Aorta (tissue), 5 donors: Measurements from ENCODE around the gene AGAP1. TPM values are rescaled to one million over a fixed set of nuclear protein-coding genes. Genes with fewer than 3 reads are reported as not detected.

Experiments used
- ATAC-seq: fragments of 200-7000 bp; cut with Tn5 transposase; one replicate; pipeline ENCODE4 v1.9.1; 2022; ENCODE audit warnings: moderate library complexity; ENCODE audit not compliant: low FRiP score
- DNase-seq, 2 donors: peaks; one replicate each; pipeline ENCODE4 v3.0.0-alpha.2; 2020
- H3K27ac ChIP-seq, 2 donors: one replicate each; pipeline ENCODE4 v1.5.1; 2013; ENCODE audit warnings: low read length in 2 of 2, mild to moderate bottlenecking in 2 of 2, moderate library complexity in 2 of 2, control low read depth in 1 of 2, inconsistent platforms in 1 of 2, low read depth in 1 of 2
- H3K27me3 ChIP-seq, 2 donors: one replicate each; pipeline ENCODE4 v1.6.1; 2013; ENCODE audit warnings: control low read depth in 1 of 2, low read length in 1 of 2, mild to moderate bottlenecking in 1 of 2, moderate library complexity in 1 of 2; ENCODE audit not compliant: insufficient read depth in 2 of 2, control insufficient read depth in 1 of 2
- H3K36me3 ChIP-seq, 2 donors: one replicate each; pipeline ENCODE4 v1.6.1; 2013; ENCODE audit warnings: control low read depth in 1 of 2, low read length in 1 of 2, mild to moderate bottlenecking in 1 of 2; ENCODE audit not compliant: insufficient read depth in 2 of 2, control insufficient read depth in 1 of 2
- H3K4me1 ChIP-seq, 2 donors: one replicate each; pipeline ENCODE4 v1.6.1; 2013; ENCODE audit warnings: low read length in 2 of 2, control low read depth in 1 of 2, mild to moderate bottlenecking in 1 of 2, moderate library complexity in 1 of 2; ENCODE audit not compliant: insufficient read depth in 2 of 2, control insufficient read depth in 1 of 2
- H3K4me3 ChIP-seq, 2 donors: one replicate each; pipeline ENCODE4 v1.5.1; 2013; ENCODE audit warnings: low read length in 2 of 2, control low read depth in 1 of 2, mild to moderate bottlenecking in 1 of 2
- H3K9me3 ChIP-seq: one replicate; pipeline ENCODE4 v1.6.1; 2013; ENCODE audit warnings: mild to moderate bottlenecking, low read length; ENCODE audit not compliant: control insufficient read depth
- WGBS, 2 donors: extraction: QIAGEN DNeasy Blood & Tissue Kit; methylation state at CpG; one replicate each; pipeline ENCODE4 v1.1.7; 2013; 5-methylcytosine and 5-hydroxymethylcytosine counted together
- intact Hi-C, 2 donors: fragments of 100-400 bp; cut with DNase I; formaldehyde crosslinking; loops; one replicate each; pipeline versions ENCODE4 v1.14.2 to v1.15.0; 2022
- polyA plus RNA-seq, 2 donors: library from polyadenylated mRNA; stranded (reverse); fragments of 200-250 nt; gene quantifications; one replicate each; pipeline ENCODE4 v1.2.3, GENCODE V29; 2013
- total RNA-seq, 2 donors: library from RNA; stranded (reverse); fragmentation: NEBNext Ultra II Directional; extraction: Animal tissue kit (Norgen Biotek cat#: 25700); gene quantifications; one replicate each; pipeline ENCODE4 v1.2.1, GENCODE V29; 2021
- donor health status: healthy with polysubstance abuse.
- donor health status: Bipolar disorder and iron deficiency.
- donor health status: DM: no; HTN: no; CAD: no.
- donor health status: DM: no; HTN: no; CAD: no.
- donor health status: DM: yes; HTN: yes; CAD: no.

Gene AGAP1
- total and polyA plus RNA-seq, 4 donors = 3.0 to 32.7 (median 12.7) TPM

GRCh38 chr2:236015171-236015570, 521.3 kb downstream of the AGAP1 start:
- Histone ChIP-seq H3K4me3 (no peak overlapping the region), H3K27me3 (no peaks in the 10 kb centered on the region), H3K4me1 (no peaks in the 10 kb centered on the region), H3K27ac (no peak overlapping the region), H3K36me3 (no peaks in the 10 kb centered on the region), H3K9me3 (no peaks in the 10 kb centered on the region)
- intact Hi-C loops = no loop called here
- 82 to 85% methylated on average over 6 of the region's 6 CpGs for WGBS, 2 donors
- no peak for DNase-seq
- no peak for ATAC-seq

GRCh38 chr2:236016496-236016895, 522.7 kb downstream of the AGAP1 start:
- no peak for DNase-seq
- Histone ChIP-seq H3K4me3 (no peak overlapping the region), H3K9me3 (no peaks in the 10 kb centered on the region), H3K27me3 (no peaks in the 10 kb centered on the region), H3K4me1 (no peaks in the 10 kb centered on the region), H3K36me3 (no peaks in the 10 kb centered on the region), H3K27ac (no peak overlapping the region)
- no peak for ATAC-seq
- intact Hi-C loops = no loop called here
- 96 to 98% methylated on average over 4 of the region's 4 CpGs for WGBS, 2 donors

- WGBS, 2 donors = 80 to 81% methylated on average over 3 of the region's 3 CpGs
- ATAC-seq = no peak
Measured at GRCh38 chr2:236017446-236017845, 523.6 kb downstream of the AGAP1 start.

GRCh38 chr2:236019434-236019833, 525.6 kb downstream of the AGAP1 start:
- H3K9me3 ChIP-seq = no peaks in the 10 kb centered on the region
- H3K27ac ChIP-seq = no peak overlapping the region

More at GRCh38 chr2:236017446-236017845, 523.6 kb downstream of the AGAP1 start:
- H3K27ac ChIP-seq = no peak overlapping the region
- no peak for DNase-seq
- H3K4me1 ChIP-seq = no peaks in the 10 kb centered on the region
- H3K27me3 ChIP-seq = no peaks in the 10 kb centered on the region
- intact Hi-C loops = no loop called here
- H3K9me3 ChIP-seq = no peaks in the 10 kb centered on the region
- no peak overlapping the region for H3K4me3 ChIP-seq
- H3K36me3 ChIP-seq = no peaks in the 10 kb centered on the region

GRCh38 chr2:236021499-236022057, 527.7 kb downstream of the AGAP1 start:
- WGBS, 2 donors = 96 to 97% methylated on average over 14 of the region's 14 CpGs
- Histone ChIP-seq H3K4me3 (no peak overlapping the region), H3K27ac (no peak overlapping the region), H3K4me1 (no peaks in the 10 kb centered on the region), H3K36me3 (no peaks in the 10 kb centered on the region), H3K9me3 (no peaks in the 10 kb centered on the region), H3K27me3 (no peaks in the 10 kb centered on the region)
- intact Hi-C loops = no loop called here
- no peak for ATAC-seq
- no peak for DNase-seq

More at GRCh38 chr2:236019434-236019833, 525.6 kb downstream of the AGAP1 start:
- intact Hi-C loops = no loop called here
- DNase-seq = no peak
- H3K36me3 ChIP-seq = no peaks in the 10 kb centered on the region
- WGBS, 2 donors = 96 to 97% methylated on average over 8 of the region's 8 CpGs
- no peaks in the 10 kb centered on the region for H3K27me3 ChIP-seq
- H3K4me1 ChIP-seq = no peaks in the 10 kb centered on the region
- ATAC-seq = no peak
- no peak overlapping the region for H3K4me3 ChIP-seq

- H3K4me3 ChIP-seq = no peak overlapping the region
- 37 to 48% methylated on average over 5 of the region's 5 CpGs for WGBS, 2 donors
- DNase-seq (no peak), ATAC-seq (no peak)
- intact Hi-C loops = no loop called here
- no peak overlapping the region for H3K27ac ChIP-seq
- no peaks in the 10 kb centered on the region for H3K27me3 ChIP-seq
- H3K4me1 ChIP-seq = no peaks in the 10 kb centered on the region
- H3K36me3 ChIP-seq = no peaks in the 10 kb centered on the region
- no peaks in the 10 kb centered on the region for H3K9me3 ChIP-seq
Measured at GRCh38 chr2:236022128-236022527, 528.3 kb downstream of the AGAP1 start.

GRCh38 chr2:236025892-236026291, 532.0 kb downstream of the AGAP1 start:
- no peak for ATAC-seq
- DNase-seq = no peak
- intact Hi-C loops = no loop called here
- no peaks in the 10 kb centered on the region for H3K36me3 ChIP-seq
- WGBS, 2 donors = 93 to 98% methylated on average over 3 of the region's 3 CpGs
- no peak overlapping the region for H3K27ac ChIP-seq
- no peaks in the 10 kb centered on the region for H3K27me3 ChIP-seq
- H3K4me1 ChIP-seq = no peaks in the 10 kb centered on the region
- no peak overlapping the region for H3K4me3 ChIP-seq
- no peaks in the 10 kb centered on the region for H3K9me3 ChIP-seq

GRCh38 chr2:236026841-236027240, 533.0 kb downstream of the AGAP1 start:
- DNase-seq (no peak), ATAC-seq (no peak)
- H3K4me3 ChIP-seq = no peak overlapping the region
- no peaks in the 10 kb centered on the region for H3K4me1 ChIP-seq
- H3K9me3 ChIP-seq = no peaks in the 10 kb centered on the region
- H3K27me3 ChIP-seq = no peaks in the 10 kb centered on the region
- H3K27ac ChIP-seq = no peak overlapping the region
- no peaks in the 10 kb centered on the region for H3K36me3 ChIP-seq
- 79 to 83% methylated on average over 4 of the region's 4 CpGs for WGBS, 2 donors
- intact Hi-C loops = no loop called here

- no peaks in the 10 kb centered on the region for H3K9me3 ChIP-seq
- H3K4me1 ChIP-seq = no peaks in the 10 kb centered on the region
- intact Hi-C loops = no loop called here
- DNase-seq = no peak
- no peaks in the 10 kb centered on the region for H3K36me3 ChIP-seq
- 85 to 87% methylated on average over 4 of the region's 4 CpGs for WGBS, 2 donors
- no peak for ATAC-seq
- H3K27ac ChIP-seq = no peak overlapping the region
- H3K27me3 ChIP-seq = no peaks in the 10 kb centered on the region
- H3K4me3 ChIP-seq = no peak overlapping the region
Measured at GRCh38 chr2:236028066-236028465, 534.2 kb downstream of the AGAP1 start.
